K562 (cell line): Measurements from ENCODE around the gene KRT8. TPM values are rescaled to one million over a fixed set of nuclear protein-coding genes. Genes with fewer than 3 reads are reported as not detected.

Experiments
- ARID2 ChIP-seq: fragments of 450-650 bp; IDR thresholded peaks from 2 replicates; pipeline ENCODE4 v1.6.1; 2017; ENCODE audit warnings: antibody characterized with exemption, mild to moderate bottlenecking
- CEBPB ChIP-seq: fragments of 450-650 bp; IDR thresholded peaks from 2 replicates; pipeline ENCODE4 v1.6.1; 2016; ENCODE audit warnings: missing genetic modification characterization, missing compliant biosample characterization
- CREB3L1 ChIP-seq: fragments of 450-650 bp; IDR thresholded peaks from 2 replicates; pipeline ENCODE4 v1.6.1; 2014; ENCODE audit warnings: low read depth, mild to moderate bottlenecking, moderate library complexity, borderline replicate concordance
- CREBBP ChIP-seq: IDR thresholded peaks from one replicate; pipeline ENCODE4 v1.6.1; 2012; ENCODE audit warnings: low read depth, mild to moderate bottlenecking, control low read depth, inconsistent platforms, low read length
- ESRRB ChIP-seq: fragments of 250-450 bp; sonication (Bioruptor Pico); IDR thresholded peaks from 2 replicates; pipeline ENCODE4 v1.5.0; 2020; ENCODE audit warnings: mild to moderate bottlenecking, moderate library complexity, borderline replicate concordance
- ETV5 ChIP-seq: sonication (generic); formaldehyde crosslinking; IDR thresholded peaks from 2 replicates; pipeline ENCODE4 v1.4.0; 2020; ENCODE audit warnings: low read depth, mild to moderate bottlenecking, missing genetic modification reagents
- HBP1 ChIP-seq: fragments of 450-650 bp; formaldehyde crosslinking; IDR thresholded peaks from 2 replicates; pipeline ENCODE4 v1.4.0; 2022; ENCODE audit warnings: missing genetic modification characterization
- HDAC2 ChIP-seq: fragments of 450-650 bp; IDR thresholded peaks from 2 replicates; pipeline ENCODE4 v1.6.1; 2016; ENCODE audit warnings: mild to moderate bottlenecking
- HMGN3 ChIP-seq: IDR thresholded peaks from 2 replicates; pipeline ENCODE4 v1.6.1; 2011; ENCODE audit warnings: borderline replicate concordance, low read depth, mild to moderate bottlenecking, mixed read lengths, low read length; ENCODE audit not compliant: insufficient read length; ENCODE audit errors: extremely low read depth
- HNRNPLL ChIP-seq: fragments of 200-400 bp; formaldehyde crosslinking; IDR thresholded peaks from 2 replicates; pipeline ENCODE4 v1.6.1; 2017; ENCODE audit warnings: low read length, low read depth, mild to moderate bottlenecking; ENCODE audit not compliant: poor library complexity, severe bottlenecking
- NCOA2 ChIP-seq, 2 experiments: fragments of 450-650 bp; IDR thresholded peaks; 2 replicates each; pipeline ENCODE4 v1.6.1; 2018; ENCODE audit warnings: mild to moderate bottlenecking in 2 of 2, moderate library complexity in 1 of 2; ENCODE audit not compliant: partially characterized antibody in 2 of 2
- NFRKB ChIP-seq: fragments of 450-650 bp; IDR thresholded peaks from 2 replicates; pipeline ENCODE4 v1.6.1; 2016; ENCODE audit warnings: low read depth
- RBM22 ChIP-seq: fragments of 200-400 bp; formaldehyde crosslinking; IDR thresholded peaks from 2 replicates; pipeline ENCODE4 v1.6.1; 2018; ENCODE audit warnings: low read length, low read depth; ENCODE audit not compliant: poor library complexity, severe bottlenecking
- SIRT6 ChIP-seq: IDR thresholded peaks from one replicate; pipeline ENCODE4 v1.6.1; 2012; ENCODE audit warnings: low read depth, mild to moderate bottlenecking, control low read depth, inconsistent platforms, low read length, moderate library complexity
- SMAD3 ChIP-seq: fragments of 450-650 bp; formaldehyde crosslinking; conservative IDR thresholded peaks from 2 replicates; pipeline ENCODE4 v1.4.0; 2020; ENCODE audit warnings: mild to moderate bottlenecking
- STAG1 ChIP-seq: sonication (generic); formaldehyde crosslinking; IDR thresholded peaks from 2 replicates; pipeline ENCODE4 v1.5.0; 2020; ENCODE audit warnings: missing genetic modification reagents, borderline replicate concordance
- STAT5B ChIP-seq: fragments of 250-450 bp; sonication (Bioruptor Pico); IDR thresholded peaks from 2 replicates; pipeline ENCODE4 v1.8.0; 2021; ENCODE audit warnings: mild to moderate bottlenecking, inconsistent platforms
- THRA ChIP-seq: fragments of 450-650 bp; IDR thresholded peaks from 2 replicates; pipeline ENCODE4 v1.6.1; 2017; ENCODE audit warnings: mild to moderate bottlenecking, moderate library complexity
- U2AF2 ChIP-seq: fragments of 200-400 bp; formaldehyde crosslinking; optimal IDR thresholded peaks from 2 replicates; pipeline ENCODE3; 2017; ENCODE audit warnings: low read depth, mild to moderate bottlenecking, low read length
- USF1 ChIP-seq: sonication (generic); formaldehyde crosslinking; IDR thresholded peaks from 2 replicates; pipeline ENCODE4 v1.9.0; 2022; ENCODE audit warnings: mild to moderate bottlenecking, missing genetic modification reagents
- ZBTB7A ChIP-seq: IDR thresholded peaks from 2 replicates; pipeline ENCODE4 v1.6.1; 2011; ENCODE audit warnings: low read depth, mild to moderate bottlenecking, low read length, moderate library complexity, borderline replicate concordance; ENCODE audit not compliant: control insufficient read depth
- ZNF316 ChIP-seq: fragments of 450-650 bp; IDR thresholded peaks from 2 replicates; pipeline ENCODE4 v1.6.1; 2016
- ZNF785 ChIP-seq: fragments of 250-450 bp; sonication (Bioruptor Pico); IDR thresholded peaks from 2 replicates; pipeline ENCODE4 v1.4.0; 2020; ENCODE audit warnings: mild to moderate bottlenecking
- polyA plus RNA-seq, 8 experiments: library from polyadenylated mRNA; depleted of rRNA in 4 of 8; stranded (reverse) in 5 of 8; unstranded in 3 of 8; fragments of >200 nt; fragmentation: Nextera tagmentation in 2 of 8; fragmentation: Illumina TruSeq in 1 of 8; extraction: Ambion mirVana in 2 of 8; extraction: Trizol in 1 of 8; gene quantifications; 2 replicates each; pipeline versions ENCODE4 v1.2.1 to v1.2.3, GENCODE V29; 2011 to 2014; ENCODE audit warnings: inconsistent platforms in 1 of 8, missing spikeins in 1 of 8
- total RNA-seq, 7 experiments: library from RNA; depleted of rRNA in 6 of 7; stranded (reverse); fragments of >200 nt in 6 of 7; fragmentation: Illumina TruSeq in 2 of 7; extraction: Trizol in 2 of 7; gene quantifications; 2 replicates each; pipeline versions ENCODE4 v1.2.1 to v1.2.3, GENCODE V29; 2011 to 2021; ENCODE audit warnings: low replicate concordance in 1 of 7
- TF ChIP-seq, protein P1 (sequence below): sonication (generic); formaldehyde crosslinking; IDR thresholded peaks from 2 replicates; pipeline ENCODE4 v1.8.1; 2022; ENCODE audit warnings: missing genetic modification reagents

The KRT8 gene
- total and polyA plus RNA-seq, 9 of the 15 experiments (the other 6 are each of a cell fraction or from before 2014, with no cell fraction given), result 41.5 to 661 (median 260) TPM

GRCh38 chr12:52903285-52903854 lies 1.5 kb downstream of the KRT8 start (continued):
- no peak for TF ChIP-seq USF1 (CRISPR knock-in tag)
- no peak for TF ChIP-seq ESRRB (CRISPR knock-in tag)
- no peak for TF ChIP-seq SMAD3 (CRISPR knock-in tag)
- TF ChIP-seq ZBTB7A, result peak; percentile 100
- no peak; the same call in 1 of the 2 replicates for TF ChIP-seq ETV5 (CRISPR knock-in tag)
- TF ChIP-seq ZNF785, result no peak
- no peak for TF ChIP-seq NCOA2 (IDR thresholded peaks at IDR 0.05; ENCODE audit: partially characterized antibody in 2 of 2)
- peak; percentile 75 for TF ChIP-seq HMGN3
- no peak for TF ChIP-seq STAG1 (CRISPR knock-in tag)
- TF ChIP-seq ARID2, result no peak
- TF ChIP-seq HBP1 (CRISPR knock-in tag), result no peak
- no peak for TF ChIP-seq U2AF2
- no peak for TF ChIP-seq STAT5B (CRISPR knock-in tag)
- no peak for TF ChIP-seq CEBPB (tag)
- TF ChIP-seq CREBBP, result no peak
- peak; percentile 89 for TF ChIP-seq RBM22
- no peak for TF ChIP-seq ZNF316
- TF ChIP-seq SIRT6, result no peak
- no peak for TF ChIP-seq NFRKB
- TF ChIP-seq, protein P1, sequence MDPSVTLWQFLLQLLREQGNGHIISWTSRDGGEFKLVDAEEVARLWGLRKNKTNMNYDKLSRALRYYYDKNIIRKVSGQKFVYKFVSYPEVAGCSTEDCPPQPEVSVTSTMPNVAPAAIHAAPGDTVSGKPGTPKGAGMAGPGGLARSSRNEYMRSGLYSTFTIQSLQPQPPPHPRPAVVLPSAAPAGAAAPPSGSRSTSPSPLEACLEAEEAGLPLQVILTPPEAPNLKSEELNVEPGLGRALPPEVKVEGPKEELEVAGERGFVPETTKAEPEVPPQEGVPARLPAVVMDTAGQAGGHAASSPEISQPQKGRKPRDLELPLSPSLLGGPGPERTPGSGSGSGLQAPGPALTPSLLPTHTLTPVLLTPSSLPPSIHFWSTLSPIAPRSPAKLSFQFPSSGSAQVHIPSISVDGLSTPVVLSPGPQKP, result no peak
- TF ChIP-seq CREB3L1, result no peak
- TF ChIP-seq HDAC2, result no peak
- TF ChIP-seq THRA, result no peak
- no peak for TF ChIP-seq HNRNPLL
